OCI-LY7 (cell line): ENCODE results near the gene NPC2. TPM values are rescaled to one million over a fixed set of nuclear protein-coding genes. Genes with fewer than 3 reads are reported as not detected.
A peak's percentile ranks its signal among the peaks of the same experiment; 100 is the strongest.

Experiments
- BruUV-seq: library from RNA; stranded (reverse); fragments of 400-500 nt; replicated peaks from 2 replicates; lab custom pipeline; 2021; lab: Mats Ljungman, UMichigan
- CTCF ChIA-PET: fragments of 300-600 bp; sonication (Branson Sonifier 250); formaldehyde crosslinking; loops from one replicate; lab custom pipeline; 2022; ENCODE audit warnings: antibody characterized with exemption; ENCODE audit not compliant: unreplicated experiment; lab: Charles Lee
- POLR2A ChIA-PET: fragments of 300-600 bp; sonication (Branson Sonifier 250); formaldehyde crosslinking; loops from one replicate; lab custom pipeline; 2022; ENCODE audit warnings: antibody characterized with exemption; lab: Charles Lee
- DNase-seq: peaks from one replicate; pipeline ENCODE4 v3.0.0-alpha.2; 2015; ENCODE audit warnings: low spot score
- H2AFZ ChIP-seq: fragments of 200-600 bp; sonication (generic), shearing (Covaris generic); 2 replicates; pipeline ENCODE4 v1.6.1; 2014; ENCODE audit warnings: mild to moderate bottlenecking, antibody characterized with exemption, low read length, moderate library complexity
- H3K27ac ChIP-seq: fragments of 200-600 bp; sonication (generic); 2 replicates; pipeline ENCODE4 v1.5.1; 2014; ENCODE audit warnings: mixed run types, low read depth, mild to moderate bottlenecking, moderate library complexity, low read length, inconsistent platforms; ENCODE audit not compliant: poor library complexity, severe bottlenecking
- H3K36me3 ChIP-seq: fragments of 200-600 bp; sonication (generic); 2 replicates; pipeline ENCODE4 v1.6.1; 2014; ENCODE audit warnings: mild to moderate bottlenecking, antibody characterized with exemption, low read length, moderate library complexity, mixed read lengths; ENCODE audit not compliant: insufficient read depth
- H3K4me1 ChIP-seq: fragments of 200-600 bp; sonication (generic); 2 replicates; pipeline ENCODE4 v1.5.1; 2014; ENCODE audit warnings: mild to moderate bottlenecking, low read length; ENCODE audit not compliant: insufficient read depth, poor library complexity, severe bottlenecking
- H3K4me2 ChIP-seq: fragments of 200-600 bp; sonication (generic); 2 replicates; pipeline ENCODE4 v1.6.1; 2014; ENCODE audit warnings: mild to moderate bottlenecking, low read length
- H3K4me3 ChIP-seq: fragments of 200-600 bp; sonication (generic); 2 replicates; pipeline ENCODE4 v1.5.1; 2014; ENCODE audit warnings: mild to moderate bottlenecking, low read depth, low read length; ENCODE audit not compliant: poor library complexity, severe bottlenecking
- H3K79me2 ChIP-seq: fragments of 200-600 bp; sonication (generic); 2 replicates; pipeline ENCODE4 v1.6.1; 2016; ENCODE audit warnings: low read depth, mild to moderate bottlenecking, low read length, moderate library complexity, mixed read lengths; ENCODE audit not compliant: insufficient read depth
- H3K9me2 ChIP-seq: fragments of 200-600 bp; sonication (generic); 2 replicates; pipeline ENCODE4 v1.6.1; 2016; ENCODE audit warnings: mild to moderate bottlenecking, low read length, mixed read lengths; ENCODE audit not compliant: insufficient read depth
- H3K9me3 ChIP-seq: fragments of 200-600 bp; sonication (generic); 2 replicates; pipeline ENCODE4 v1.6.1; 2014; ENCODE audit warnings: mild to moderate bottlenecking, mixed run types, low read length, mixed read lengths
- H4K20me1 ChIP-seq: fragments of 200-600 bp; sonication (generic); 2 replicates; pipeline ENCODE4 v1.6.1; 2014; ENCODE audit warnings: mild to moderate bottlenecking, antibody characterized with exemption, low read length, moderate library complexity, mixed read lengths; ENCODE audit not compliant: insufficient read depth
- EZH2phosphoT487 ChIP-seq: fragments of 200-600 bp; sonication (generic); IDR thresholded peaks from 2 replicates; pipeline ENCODE4 v1.6.1; 2018; ENCODE audit warnings: low read depth, borderline replicate concordance, mild to moderate bottlenecking, mixed run types, antibody characterized with exemption, low read length, moderate library complexity, mixed read lengths
- intact Hi-C: fragments of 100-400 bp; cut with micrococcal nuclease; formaldehyde crosslinking; loops from one replicate; pipeline ENCODE4 v1.10.0; 2022; ENCODE audit not compliant: unreplicated experiment
- total RNA-seq, 2 experiments: library from RNA; depleted of rRNA in 1 of 2; stranded (reverse); fragments of >200 nt in 1 of 2; shearing (Covaris generic) in 1 of 2; gene quantifications; 2 replicates each; pipeline ENCODE4 v1.2.3, GENCODE V29; 2014 to 2022
- TF ChIP-seq, protein P1 (sequence below): fragments of 200-600 bp; sonication (generic); conservative IDR thresholded peaks from 2 replicates; pipeline ENCODE4 v1.5.1; 2014; ENCODE audit warnings: mild to moderate bottlenecking, antibody characterized with exemption, low read length, moderate library complexity, mixed read lengths

NPC2 gene
- total RNA-seq, 2 experiments from 2014 or later, result 37.8 to 80.8 TPM

DNA sequence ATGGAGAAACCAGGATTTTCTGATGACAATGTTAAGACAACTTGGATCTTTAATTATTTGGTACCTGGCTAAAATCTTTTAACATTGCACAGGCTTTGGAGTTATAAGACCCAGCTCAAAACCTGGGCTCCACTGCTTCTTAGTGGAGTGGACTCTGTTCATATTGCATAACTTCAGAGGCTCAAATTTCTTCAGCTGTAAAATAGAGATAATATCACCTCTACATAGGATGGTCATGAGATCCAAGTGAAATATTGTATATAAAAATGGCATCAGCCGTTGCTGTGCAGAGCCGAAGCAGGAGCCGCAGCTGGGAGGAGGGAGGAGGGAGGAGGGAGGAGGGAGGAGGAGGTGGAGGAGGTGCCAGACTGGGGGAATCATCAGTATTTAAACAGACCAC lies 10.5 kb downstream of the NPC2 start:
- POLR2A ChIA-PET, result interaction anchor here (0.6 kb wide), 1 partner anchor 1023 kb away, joined by 3 read pairs; no protein-coding TSS in a partner anchor
- Histone ChIP-seq H2AFZ (no peak overlapping the region), H3K4me3 (no peak overlapping the region), H3K27ac (no peak overlapping the region), H3K9me2 (no peaks in the 10 kb centered on the region), H3K4me2 (no peak overlapping the region), H4K20me1 (no peaks in the 10 kb centered on the region), H3K9me3 (no peaks in the 10 kb centered on the region), H3K4me1 (no peaks in the 10 kb centered on the region), H3K79me2 (no peaks in the 10 kb centered on the region), H3K36me3 (no peaks in the 10 kb centered on the region)
- TF ChIP-seq EZH2phosphoT487, result no peak
- DNase-seq, result no peak
- intact Hi-C loops, result no loop called here
- CTCF ChIA-PET, result no interaction called here
- BruUV-seq, result no TSS peak

DNA sequence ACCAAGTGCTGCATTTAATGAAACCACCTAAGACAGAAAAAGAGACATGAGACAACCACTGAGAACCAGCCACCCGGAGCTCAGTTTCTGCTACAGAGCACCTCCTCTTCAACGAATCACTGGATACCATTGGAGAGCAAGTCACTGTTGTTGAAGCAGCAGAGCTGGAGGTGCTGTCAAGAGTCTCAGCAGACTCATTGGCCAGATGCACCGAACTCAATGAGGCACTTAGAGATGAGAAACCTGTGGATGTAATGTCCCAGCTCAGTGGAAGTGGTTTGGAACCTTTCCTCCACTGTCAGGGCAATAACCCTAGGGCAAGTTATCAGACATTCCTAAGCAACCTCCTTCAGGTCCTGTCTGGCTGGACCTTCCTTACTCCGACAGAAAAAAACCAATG lies 13.1 kb downstream of the NPC2 start:
- Histone ChIP-seq H3K79me2 (no peaks in the 10 kb centered on the region), H4K20me1 (no peaks in the 10 kb centered on the region), H3K36me3 (no peaks in the 10 kb centered on the region), H3K27ac (no peak overlapping the region), H2AFZ (no peak overlapping the region), H3K9me2 (no peaks in the 10 kb centered on the region), H3K9me3 (no peaks in the 10 kb centered on the region), H3K4me1 (no peaks in the 10 kb centered on the region), H3K4me2 (no peak overlapping the region), H3K4me3 (no peak overlapping the region)
- intact Hi-C loops, result no loop called here
- ChIA-PET CTCF (no interaction called here), POLR2A (interaction anchor here (0.7 kb wide), 1 partner anchor 143 kb away, joined by 3 read pairs; no protein-coding TSS in a partner anchor)
- no peak for DNase-seq
- TF ChIP-seq, protein P1, sequence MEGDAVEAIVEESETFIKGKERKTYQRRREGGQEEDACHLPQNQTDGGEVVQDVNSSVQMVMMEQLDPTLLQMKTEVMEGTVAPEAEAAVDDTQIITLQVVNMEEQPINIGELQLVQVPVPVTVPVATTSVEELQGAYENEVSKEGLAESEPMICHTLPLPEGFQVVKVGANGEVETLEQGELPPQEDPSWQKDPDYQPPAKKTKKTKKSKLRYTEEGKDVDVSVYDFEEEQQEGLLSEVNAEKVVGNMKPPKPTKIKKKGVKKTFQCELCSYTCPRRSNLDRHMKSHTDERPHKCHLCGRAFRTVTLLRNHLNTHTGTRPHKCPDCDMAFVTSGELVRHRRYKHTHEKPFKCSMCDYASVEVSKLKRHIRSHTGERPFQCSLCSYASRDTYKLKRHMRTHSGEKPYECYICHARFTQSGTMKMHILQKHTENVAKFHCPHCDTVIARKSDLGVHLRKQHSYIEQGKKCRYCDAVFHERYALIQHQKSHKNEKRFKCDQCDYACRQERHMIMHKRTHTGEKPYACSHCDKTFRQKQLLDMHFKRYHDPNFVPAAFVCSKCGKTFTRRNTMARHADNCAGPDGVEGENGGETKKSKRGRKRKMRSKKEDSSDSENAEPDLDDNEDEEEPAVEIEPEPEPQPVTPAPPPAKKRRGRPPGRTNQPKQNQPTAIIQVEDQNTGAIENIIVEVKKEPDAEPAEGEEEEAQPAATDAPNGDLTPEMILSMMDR, result no peak
- no peak for TF ChIP-seq EZH2phosphoT487
- BruUV-seq, result no TSS peak

DNA sequence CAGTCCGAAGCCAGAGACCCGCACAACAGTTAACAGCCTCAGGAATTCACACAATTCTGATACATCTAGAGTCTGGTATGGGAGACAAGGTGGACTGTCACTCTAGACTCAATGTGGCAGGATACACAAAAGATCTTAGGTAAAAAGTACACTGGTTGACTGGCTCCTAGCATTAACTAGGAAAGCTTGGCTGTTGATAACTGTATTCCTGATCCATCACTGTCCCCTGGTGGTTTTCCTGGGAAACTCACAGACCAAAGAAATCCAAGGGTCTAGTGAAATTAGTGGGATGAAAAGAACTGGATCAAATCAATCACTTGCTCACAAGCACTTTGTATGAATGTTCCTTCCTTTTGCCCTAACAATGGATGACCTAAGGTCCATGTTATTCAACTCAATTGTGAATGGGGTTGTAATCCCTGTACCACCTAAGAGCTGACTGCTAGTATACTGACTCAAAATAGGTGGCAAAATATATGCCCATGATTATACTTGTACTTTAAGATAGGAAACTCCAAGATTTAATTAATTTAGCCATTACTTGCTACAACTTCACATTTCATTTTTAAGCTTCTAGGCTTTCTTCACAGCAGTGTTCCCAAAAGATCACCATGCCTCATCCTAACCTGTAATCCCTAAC lies 14.0 kb downstream of the NPC2 start:
- no peak overlapping the region for H3K27ac ChIP-seq
- H4K20me1 ChIP-seq, result no peaks in the 10 kb centered on the region
- no peak overlapping the region for H3K4me2 ChIP-seq
- CTCF ChIA-PET, result no interaction called here
- no peaks in the 10 kb centered on the region for H3K4me1 ChIP-seq
- peak; percentile 11 for DNase-seq
- no peak overlapping the region for H3K4me3 ChIP-seq
- H3K36me3 ChIP-seq, result no peaks in the 10 kb centered on the region
- intact Hi-C loops, result no loop called here
- no peak overlapping the region for H2AFZ ChIP-seq
- no peaks in the 10 kb centered on the region for H3K79me2 ChIP-seq
- TF ChIP-seq, protein P1, result peak; percentile 66
- TF ChIP-seq EZH2phosphoT487, result no peak
- POLR2A ChIA-PET, result no interaction called here
- BruUV-seq, result no TSS peak
- H3K9me3 ChIP-seq, result no peaks in the 10 kb centered on the region
- no peaks in the 10 kb centered on the region for H3K9me2 ChIP-seq
